HepG2 (cell line): ENCODE measurements around the gene PSMB3. TPM values are rescaled to one million over a fixed set of nuclear protein-coding genes. Genes with fewer than 3 reads are reported as not detected.

ENCODE experiments used
- AHR ChIP-seq: IDR thresholded peaks from 2 replicates; pipeline ENCODE4 v1.6.1; 2018; ENCODE audit warnings: missing genetic modification reagents, missing compliant biosample characterization
- EHMT2 ChIP-seq: fragments of 200-600 bp; sonication (generic); IDR thresholded peaks from 2 replicates; pipeline ENCODE4 v1.7.0; 2017; ENCODE audit warnings: antibody characterized with exemption, low read depth, low read length, borderline replicate concordance
- ERF ChIP-seq: IDR thresholded peaks from 2 replicates; pipeline ENCODE4 v1.6.1; 2018; ENCODE audit warnings: missing biosample characterization, missing genetic modification reagents
- FOSL2 ChIP-seq: sonication (generic); formaldehyde crosslinking; IDR thresholded peaks from 2 replicates; pipeline ENCODE4 v1.4.0; 2020; ENCODE audit warnings: missing genetic modification reagents
- GABPA ChIP-seq, 2 experiments: IDR thresholded peaks; 2 replicates each; pipeline ENCODE4 v1.6.1; 2011 to 2016; ENCODE audit warnings: low read depth in 2 of 2, low read length in 1 of 2, missing biosample characterization in 1 of 2, missing genetic modification characterization in 1 of 2
- NR2F2 ChIP-seq: IDR thresholded peaks from 2 replicates; pipeline ENCODE4 v1.6.1; 2012; ENCODE audit warnings: low read depth, inconsistent platforms, borderline replicate concordance
- PAWR ChIP-seq: sonication (generic); formaldehyde crosslinking; IDR thresholded peaks from 2 replicates; pipeline ENCODE4 v1.4.0; 2020; ENCODE audit warnings: missing genetic modification reagents, mild to moderate bottlenecking, borderline replicate concordance
- SIN3B ChIP-seq: fragments of 150-350 bp; IDR thresholded peaks from 2 replicates; pipeline ENCODE4 v1.6.1; 2014; ENCODE audit warnings: low read length
- SP140L ChIP-seq: sonication (generic); formaldehyde crosslinking; IDR thresholded peaks from 2 replicates; pipeline ENCODE4 v1.4.0; 2020; ENCODE audit warnings: missing genetic modification reagents, borderline replicate concordance
- U2AF2 ChIP-seq: fragments of 200-400 bp; formaldehyde crosslinking; IDR thresholded peaks from 2 replicates; pipeline ENCODE4 v1.6.1; 2017; ENCODE audit warnings: low read depth, mild to moderate bottlenecking, low read length
- ZBTB42 ChIP-seq: sonication (generic); formaldehyde crosslinking; IDR thresholded peaks from 2 replicates; pipeline ENCODE4 v1.5.0; 2020; ENCODE audit warnings: mild to moderate bottlenecking, missing genetic modification reagents
- ZFP1 ChIP-seq: IDR thresholded peaks from 2 replicates; pipeline ENCODE4 v1.6.1; 2016
- ZFP36L2 ChIP-seq: sonication (generic); formaldehyde crosslinking; IDR thresholded peaks from 2 replicates; pipeline ENCODE4 v1.4.0; 2020; ENCODE audit warnings: missing genetic modification reagents
- ZNF225 ChIP-seq: sonication (generic); formaldehyde crosslinking; IDR thresholded peaks from 2 replicates; pipeline ENCODE4 v1.4.0; 2020; ENCODE audit warnings: mild to moderate bottlenecking, missing genetic modification reagents
- ZNF441 ChIP-seq: sonication (generic); formaldehyde crosslinking; IDR thresholded peaks from 2 replicates; pipeline ENCODE4 v1.7.0; 2021; ENCODE audit warnings: missing genetic modification reagents, borderline replicate concordance
- ZNF501 ChIP-seq: sonication (generic); formaldehyde crosslinking; IDR thresholded peaks from 2 replicates; pipeline ENCODE4 v1.5.1; 2020; ENCODE audit warnings: mild to moderate bottlenecking, moderate library complexity, missing genetic modification reagents
- ZNF678 ChIP-seq: sonication (generic); formaldehyde crosslinking; IDR thresholded peaks from 2 replicates; pipeline ENCODE4 v1.4.0; 2020; ENCODE audit warnings: mild to moderate bottlenecking, missing genetic modification reagents
- ZNF7 ChIP-seq: IDR thresholded peaks from 2 replicates; pipeline ENCODE4 v1.6.1; 2016; ENCODE audit warnings: missing biosample characterization, missing genetic modification reagents
- polyA plus RNA-seq, 8 experiments: library from polyadenylated mRNA; depleted of rRNA in 3 of 8; stranded (reverse) in 7 of 8; unstranded in 1 of 8; fragments of >200 nt; fragmentation: Illumina TruSeq in 4 of 8; extraction: Trizol in 4 of 8; gene quantifications; 2 replicates each; pipeline versions ENCODE4 v1.2.1 to v1.2.3, GENCODE V29; 2011 to 2016; ENCODE audit warnings: low read depth in 4 of 8, missing spikeins in 1 of 8, mixed read lengths in 1 of 8; ENCODE audit not compliant: insufficient read depth in 1 of 8
- total RNA-seq, 5 experiments: library from RNA; depleted of rRNA; stranded (reverse); fragments of >200 nt; fragmentation: Illumina TruSeq; extraction: Trizol; gene quantifications; 2 replicates each; pipeline ENCODE4 v1.2.3, GENCODE V29; 2016; ENCODE audit warnings: low read depth in 1 of 5
- TF ChIP-seq, protein P1 (sequence below): sonication (generic); formaldehyde crosslinking; IDR thresholded peaks from 2 replicates; pipeline ENCODE4 v1.8.0; 2022; ENCODE audit warnings: mild to moderate bottlenecking, missing genetic modification reagents
- TF ChIP-seq, protein P2 (sequence below): sonication (generic); formaldehyde crosslinking; IDR thresholded peaks from 2 replicates; pipeline ENCODE4 v1.9.0; 2022; ENCODE audit warnings: low read depth, missing genetic modification reagents
- TF ChIP-seq, protein P3 (sequence below): sonication (generic); formaldehyde crosslinking; IDR thresholded peaks from 2 replicates; pipeline ENCODE4 v1.4.0; 2020; ENCODE audit warnings: missing genetic modification reagents
- TF ChIP-seq, protein P4 (sequence below): sonication (generic); formaldehyde crosslinking; IDR thresholded peaks from 2 replicates; pipeline ENCODE4 v1.4.0; 2020; ENCODE audit warnings: low read depth, mild to moderate bottlenecking, missing genetic modification reagents
- TF ChIP-seq, protein P5 (sequence below): sonication (generic); formaldehyde crosslinking; IDR thresholded peaks from 2 replicates; pipeline ENCODE4 v1.8.1; 2023; ENCODE audit warnings: mild to moderate bottlenecking, missing genetic modification reagents, borderline replicate concordance

PSMB3 gene
- total and polyA plus RNA-seq, 2 of the 13 experiments (the other 11 are each of a cell fraction or from before 2014, with no cell fraction given) = 366 to 517 TPM

DNA sequence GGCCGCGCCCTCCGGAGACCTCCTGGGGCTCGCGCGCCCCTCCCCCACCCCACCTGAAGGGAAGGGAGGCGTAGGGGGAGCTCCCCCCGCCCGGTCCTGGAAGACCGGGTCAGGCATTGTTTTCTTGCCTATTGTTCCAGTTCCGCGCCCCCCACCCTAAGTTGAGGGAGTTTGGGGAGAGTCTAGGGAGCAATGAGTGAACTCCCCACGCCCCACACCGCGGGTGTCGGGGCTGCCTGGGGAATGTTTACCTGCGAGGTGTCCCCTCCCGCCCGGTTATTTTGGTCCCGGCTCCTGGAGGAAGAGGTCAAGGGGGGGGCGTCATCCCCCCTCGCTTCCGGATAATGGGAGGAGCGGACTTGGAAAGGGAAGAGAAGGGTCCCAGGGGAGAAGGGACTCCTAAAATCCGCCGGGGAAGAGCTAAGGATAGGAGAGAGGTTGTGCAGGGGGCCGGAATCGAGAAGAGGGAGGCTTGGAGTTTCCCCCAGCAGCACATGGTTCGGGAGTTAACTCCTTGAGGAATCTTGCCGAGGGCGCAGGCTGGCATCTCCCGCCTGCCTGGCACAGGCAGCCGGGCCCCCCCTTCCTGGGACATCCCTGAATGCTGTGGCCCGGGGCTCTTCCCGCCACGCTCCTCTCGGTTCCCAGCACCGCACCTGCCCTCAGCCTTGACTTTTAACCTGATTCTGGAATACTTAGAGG is 46.6 kb upstream of the PSMB3 start (continued):
- TF ChIP-seq, protein P1, sequence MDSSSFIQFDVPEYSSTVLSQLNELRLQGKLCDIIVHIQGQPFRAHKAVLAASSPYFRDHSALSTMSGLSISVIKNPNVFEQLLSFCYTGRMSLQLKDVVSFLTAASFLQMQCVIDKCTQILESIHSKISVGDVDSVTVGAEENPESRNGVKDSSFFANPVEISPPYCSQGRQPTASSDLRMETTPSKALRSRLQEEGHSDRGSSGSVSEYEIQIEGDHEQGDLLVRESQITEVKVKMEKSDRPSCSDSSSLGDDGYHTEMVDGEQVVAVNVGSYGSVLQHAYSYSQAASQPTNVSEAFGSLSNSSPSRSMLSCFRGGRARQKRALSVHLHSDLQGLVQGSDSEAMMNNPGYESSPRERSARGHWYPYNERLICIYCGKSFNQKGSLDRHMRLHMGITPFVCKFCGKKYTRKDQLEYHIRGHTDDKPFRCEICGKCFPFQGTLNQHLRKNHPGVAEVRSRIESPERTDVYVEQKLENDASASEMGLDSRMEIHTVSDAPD (CRISPR knock-in tag) = no peak
- TF ChIP-seq SIN3B (no peak), ZNF225 (no peak), GABPA (IDR thresholded peaks at IDR 0.05; ENCODE audit: low read depth, low read length) (0 out of 2 replicates have a peak, but pooled peaks have one; percentile 9), GABPA (CRISPR knock-in tag; IDR thresholded peaks at IDR 0.05; ENCODE audit: low read depth) (peak; percentile 80), SP140L (CRISPR knock-in tag) (no peak), ERF (CRISPR knock-in tag) (peak; percentile 14; the same call in 1 of the 2 replicates), FOSL2 (CRISPR knock-in tag) (0 out of 2 replicates have a peak, but pooled peaks have one; percentile 14), ZNF501 (CRISPR knock-in tag) (peak; percentile 32), AHR (CRISPR knock-in tag) (no peak; the same call in 1 of the 2 replicates), EHMT2 (no peak), ZNF7 (CRISPR knock-in tag) (no peak), U2AF2 (no peak), ZBTB42 (no peak), ZNF441 (peak; percentile 22; the same call in 1 of the 2 replicates), ZNF678 (CRISPR knock-in tag) (0 out of 2 replicates have a peak, but pooled peaks have one; percentile 66), ZFP1 (CRISPR knock-in tag) (no peak), ZFP36L2 (no peak), NR2F2 (0 out of 2 replicates have a peak, but pooled peaks have one; percentile 30), PAWR (CRISPR knock-in tag) (0 out of 2 replicates have a peak, but pooled peaks have one; percentile 54)
- TF ChIP-seq, protein P2, sequence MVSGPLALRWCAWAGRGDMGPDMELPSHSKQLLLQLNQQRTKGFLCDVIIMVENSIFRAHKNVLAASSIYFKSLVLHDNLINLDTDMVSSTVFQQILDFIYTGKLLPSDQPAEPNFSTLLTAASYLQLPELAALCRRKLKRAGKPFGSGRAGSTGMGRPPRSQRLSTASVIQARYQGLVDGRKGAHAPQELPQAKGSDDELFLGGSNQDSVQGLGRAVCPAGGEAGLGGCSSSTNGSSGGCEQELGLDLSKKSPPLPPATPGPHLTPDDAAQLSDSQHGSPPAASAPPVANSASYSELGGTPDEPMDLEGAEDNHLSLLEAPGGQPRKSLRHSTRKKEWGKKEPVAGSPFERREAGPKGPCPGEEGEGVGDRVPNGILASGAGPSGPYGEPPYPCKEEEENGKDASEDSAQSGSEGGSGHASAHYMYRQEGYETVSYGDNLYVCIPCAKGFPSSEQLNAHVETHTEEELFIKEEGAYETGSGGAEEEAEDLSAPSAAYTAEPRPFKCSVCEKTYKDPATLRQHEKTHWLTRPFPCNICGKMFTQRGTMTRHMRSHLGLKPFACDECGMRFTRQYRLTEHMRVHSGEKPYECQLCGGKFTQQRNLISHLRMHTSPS (CRISPR knock-in tag) = no peak
- TF ChIP-seq, protein P3, sequence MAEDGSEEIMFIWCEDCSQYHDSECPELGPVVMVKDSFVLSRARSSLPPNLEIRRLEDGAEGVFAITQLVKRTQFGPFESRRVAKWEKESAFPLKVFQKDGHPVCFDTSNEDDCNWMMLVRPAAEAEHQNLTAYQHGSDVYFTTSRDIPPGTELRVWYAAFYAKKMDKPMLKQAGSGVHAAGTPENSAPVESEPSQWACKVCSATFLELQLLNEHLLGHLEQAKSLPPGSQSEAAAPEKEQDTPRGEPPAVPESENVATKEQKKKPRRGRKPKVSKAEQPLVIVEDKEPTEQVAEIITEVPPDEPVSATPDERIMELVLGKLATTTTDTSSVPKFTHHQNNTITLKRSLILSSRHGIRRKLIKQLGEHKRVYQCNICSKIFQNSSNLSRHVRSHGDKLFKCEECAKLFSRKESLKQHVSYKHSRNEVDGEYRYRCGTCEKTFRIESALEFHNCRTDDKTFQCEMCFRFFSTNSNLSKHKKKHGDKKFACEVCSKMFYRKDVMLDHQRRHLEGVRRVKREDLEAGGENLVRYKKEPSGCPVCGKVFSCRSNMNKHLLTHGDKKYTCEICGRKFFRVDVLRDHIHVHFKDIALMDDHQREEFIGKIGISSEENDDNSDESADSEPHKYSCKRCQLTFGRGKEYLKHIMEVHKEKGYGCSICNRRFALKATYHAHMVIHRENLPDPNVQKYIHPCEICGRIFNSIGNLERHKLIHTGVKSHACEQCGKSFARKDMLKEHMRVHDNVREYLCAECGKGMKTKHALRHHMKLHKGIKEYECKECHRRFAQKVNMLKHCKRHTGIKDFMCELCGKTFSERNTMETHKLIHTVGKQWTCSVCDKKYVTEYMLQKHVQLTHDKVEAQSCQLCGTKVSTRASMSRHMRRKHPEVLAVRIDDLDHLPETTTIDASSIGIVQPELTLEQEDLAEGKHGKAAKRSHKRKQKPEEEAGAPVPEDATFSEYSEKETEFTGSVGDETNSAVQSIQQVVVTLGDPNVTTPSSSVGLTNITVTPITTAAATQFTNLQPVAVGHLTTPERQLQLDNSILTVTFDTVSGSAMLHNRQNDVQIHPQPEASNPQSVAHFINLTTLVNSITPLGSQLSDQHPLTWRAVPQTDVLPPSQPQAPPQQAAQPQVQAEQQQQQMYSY (CRISPR knock-in tag) = no peak
- TF ChIP-seq, protein P4, sequence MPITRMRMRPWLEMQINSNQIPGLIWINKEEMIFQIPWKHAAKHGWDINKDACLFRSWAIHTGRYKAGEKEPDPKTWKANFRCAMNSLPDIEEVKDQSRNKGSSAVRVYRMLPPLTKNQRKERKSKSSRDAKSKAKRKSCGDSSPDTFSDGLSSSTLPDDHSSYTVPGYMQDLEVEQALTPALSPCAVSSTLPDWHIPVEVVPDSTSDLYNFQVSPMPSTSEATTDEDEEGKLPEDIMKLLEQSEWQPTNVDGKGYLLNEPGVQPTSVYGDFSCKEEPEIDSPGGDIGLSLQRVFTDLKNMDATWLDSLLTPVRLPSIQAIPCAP (CRISPR knock-in tag) = 0 out of 2 replicates have a peak, but pooled peaks have one; percentile 55
- TF ChIP-seq, protein P5, sequence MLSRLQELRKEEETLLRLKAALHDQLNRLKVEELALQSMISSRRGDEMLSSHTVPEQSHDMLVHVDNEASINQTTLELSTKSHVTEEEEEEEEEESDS (CRISPR knock-in tag) = no peak
